Body of pancreas (tissue), 4 donors: Measurements from ENCODE around the gene PCDH15.

Source experiments
- CTCF ChIP-seq, 7 experiments: fragments of 450-650 bp in 4 of 7; fragments of 200-600 bp in 3 of 7; sonication (generic) in 3 of 7; IDR thresholded peaks; one replicate each; pipeline ENCODE4 v1.5.1; 2016 to 2019; ENCODE audit warnings: antibody characterized with exemption in 7 of 7
- POLR2A ChIP-seq, 3 donors: fragments of 450-650 bp; IDR thresholded peaks; one replicate each; pipeline ENCODE4 v1.6.1; 2016; ENCODE audit warnings: antibody characterized with exemption in 3 of 3, mild to moderate bottlenecking in 2 of 3

GRCh38 chr10:54065106-54065505 is 735.9 kb downstream of the PCDH15 start:
- TF ChIP-seq CTCF (IDR thresholded peaks at IDR 0.05) (no peak), POLR2A (IDR thresholded peaks at IDR 0.05) (no peak)
